ENCODE data around the gene PDZD7. TPM values are rescaled to one million over a fixed set of nuclear protein-coding genes. Genes with fewer than 3 reads are reported as not detected.
"Not testable (repeated sequence)": the region's sequence is repeated elsewhere in the genome, so short reads cannot be mapped to it uniquely, and the experiment has no call there.

PDZD7 gene
- total RNA-seq, 1 donor from 2014 or later = 0.20 TPM

GRCh38 chr10:100983868-100984671, 46.9 kb downstream of the PDZD7 start:
- no peak for DNase-seq (ENCODE audit: low read depth in 2 of 2)

GRCh38 chr10:100982916-100983830, 47.8 kb downstream of the PDZD7 start:
- DNase-seq (ENCODE audit: low read depth in 2 of 2) = no peak

DNA sequence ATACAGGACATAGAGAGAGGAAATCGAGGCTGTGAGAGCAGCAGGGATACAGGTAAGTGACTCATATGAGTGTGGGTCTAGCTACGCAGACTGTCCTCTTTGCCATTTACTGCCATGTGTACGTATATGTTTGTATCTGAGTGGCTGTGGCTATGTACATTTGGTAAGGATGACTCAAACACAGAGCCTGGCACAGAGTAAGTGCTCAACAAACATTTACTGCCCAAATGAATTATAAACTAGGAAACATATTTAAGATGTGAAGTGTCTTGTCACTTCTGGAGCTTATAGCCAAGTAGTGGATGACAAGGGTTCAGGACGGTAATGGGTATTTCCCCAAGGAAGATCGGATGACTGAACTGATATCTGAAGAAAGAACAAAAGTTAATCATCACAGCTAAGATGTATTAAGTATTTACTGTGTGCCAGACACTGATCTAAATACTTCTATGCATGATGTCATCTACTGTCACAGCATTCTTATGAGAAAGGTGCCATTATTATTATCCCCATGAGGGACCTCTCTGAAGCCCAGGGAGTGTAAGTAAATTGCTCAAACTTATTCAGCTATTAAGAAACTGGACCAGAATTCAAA, 49.7 kb downstream of the PDZD7 start:
- DNase-seq (ENCODE audit: low read depth in 2 of 2) = no peak

DNA sequence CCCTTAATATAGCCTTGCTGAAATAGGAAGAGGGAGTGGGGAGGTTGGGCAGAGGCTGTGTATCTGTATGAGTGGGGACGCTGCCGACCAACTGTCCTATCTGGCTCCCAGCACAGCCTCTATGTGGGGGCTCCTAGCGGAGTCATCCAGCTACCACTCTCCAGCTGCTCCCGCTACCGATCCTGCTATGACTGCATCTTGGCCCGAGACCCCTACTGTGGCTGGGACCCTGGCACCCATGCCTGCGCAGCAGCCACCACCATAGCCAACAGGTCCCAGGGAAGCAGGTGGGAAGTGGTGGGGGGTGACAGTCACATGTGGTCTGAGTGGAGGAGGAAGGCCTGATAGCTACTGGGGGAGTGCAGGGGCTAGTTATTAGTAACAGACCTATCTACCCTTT, 50.2 kb downstream of the PDZD7 start:
- DNase-seq (ENCODE audit: low read depth in 2 of 2) = no peak

GRCh38 chr10:100980311-100980710, 50.6 kb downstream of the PDZD7 start:
- no peak for DNase-seq (ENCODE audit: low read depth in 2 of 2)

DNA sequence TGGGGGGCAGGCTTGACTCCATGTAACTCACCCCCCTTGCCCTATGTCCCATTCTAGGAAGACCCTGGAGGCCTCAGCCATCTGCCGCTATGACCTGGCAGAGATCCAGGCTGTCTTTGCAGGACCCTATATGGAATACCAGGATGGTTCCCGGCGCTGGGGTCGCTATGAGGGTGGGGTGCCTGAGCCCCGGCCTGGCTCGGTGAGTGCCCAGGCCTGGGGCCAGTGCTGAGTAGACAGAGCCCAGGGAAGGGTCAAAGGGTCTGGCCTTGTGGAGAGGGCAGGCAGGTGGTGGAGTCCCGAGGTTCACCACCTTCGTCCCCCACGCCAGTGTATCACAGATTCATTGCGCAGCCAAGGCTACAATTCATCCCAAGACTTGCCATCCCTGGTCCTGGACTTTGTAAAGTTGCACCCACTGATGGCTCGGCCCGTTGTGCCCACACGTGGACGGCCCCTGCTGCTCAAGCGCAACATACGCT, 51.1 kb downstream of the PDZD7 start:
- no peak for DNase-seq (ENCODE audit: low read depth in 2 of 2)

DNA sequence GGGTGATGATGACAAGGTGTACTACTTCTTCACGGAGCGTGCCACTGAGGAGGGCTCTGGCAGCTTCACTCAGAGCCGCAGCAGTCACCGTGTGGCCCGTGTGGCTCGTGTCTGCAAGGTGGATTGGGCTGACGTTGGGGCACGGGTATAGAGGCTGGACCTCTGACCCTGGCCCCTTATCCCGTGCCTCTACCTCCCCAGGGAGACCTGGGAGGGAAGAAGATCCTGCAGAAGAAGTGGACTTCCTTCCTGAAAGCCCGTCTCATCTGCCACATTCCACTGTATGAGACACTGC, 52.1 kb downstream of the PDZD7 start:
- no peak for DNase-seq (ENCODE audit: low read depth in 2 of 2)

- DNase-seq (ENCODE audit: low read depth in 2 of 2) = no peak
These were observed 52.6 kb downstream of the PDZD7 start for GRCh38 chr10:100978121-100978900.

GRCh38 chr10:100977436-100977835, 53.5 kb downstream of the PDZD7 start:
- no peak for DNase-seq (ENCODE audit: low read depth in 2 of 2)

DNA sequence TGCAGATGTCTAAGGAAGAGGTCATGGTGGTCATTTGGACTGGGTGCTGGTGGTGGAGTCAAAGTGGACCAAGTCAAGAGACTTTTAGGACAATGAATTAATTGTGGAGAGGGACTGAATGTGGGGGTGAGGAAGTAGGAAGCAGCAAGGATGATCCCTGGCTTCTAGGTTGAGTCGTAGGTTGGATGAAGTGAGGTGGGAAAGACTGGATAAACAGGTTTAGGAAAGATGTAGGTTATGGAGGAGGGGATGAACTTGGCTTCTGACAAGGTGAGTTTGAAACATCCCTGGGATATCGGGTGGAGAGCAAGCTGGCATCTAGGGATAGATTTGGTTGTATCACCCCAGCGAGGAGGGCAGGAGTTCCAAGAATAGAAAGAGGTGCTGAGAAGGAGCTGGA, 54.0 kb downstream of the PDZD7 start:
- no peak for DNase-seq (ENCODE audit: low read depth in 2 of 2)

DNA sequence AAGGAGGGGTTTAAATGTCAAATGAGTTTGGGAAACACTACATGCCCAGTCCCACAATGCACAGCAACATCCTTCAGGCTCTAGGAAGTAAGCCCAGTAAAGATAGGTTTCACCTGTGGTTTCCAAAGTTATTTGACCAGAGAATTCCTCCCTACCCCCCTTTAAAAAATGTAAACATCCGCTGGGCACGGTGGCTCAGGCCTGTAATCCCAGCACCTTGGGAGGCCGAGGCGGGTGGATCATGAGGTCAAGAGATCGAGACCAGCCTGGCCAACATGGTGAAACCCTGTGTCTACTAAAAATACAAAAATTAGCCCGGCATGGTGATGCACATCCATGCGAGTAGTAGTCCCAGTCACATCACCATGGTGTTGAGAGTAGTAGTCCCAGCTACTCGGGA, 55.5 kb downstream of the PDZD7 start:
- DNase-seq (ENCODE audit: low read depth in 2 of 2) = not testable (repeated sequence)

- DNase-seq (ENCODE audit: low read depth in 2 of 2) = no peak
These were observed 57.9 kb downstream of the PDZD7 start for GRCh38 chr10:100972904-100973535.

DNA sequence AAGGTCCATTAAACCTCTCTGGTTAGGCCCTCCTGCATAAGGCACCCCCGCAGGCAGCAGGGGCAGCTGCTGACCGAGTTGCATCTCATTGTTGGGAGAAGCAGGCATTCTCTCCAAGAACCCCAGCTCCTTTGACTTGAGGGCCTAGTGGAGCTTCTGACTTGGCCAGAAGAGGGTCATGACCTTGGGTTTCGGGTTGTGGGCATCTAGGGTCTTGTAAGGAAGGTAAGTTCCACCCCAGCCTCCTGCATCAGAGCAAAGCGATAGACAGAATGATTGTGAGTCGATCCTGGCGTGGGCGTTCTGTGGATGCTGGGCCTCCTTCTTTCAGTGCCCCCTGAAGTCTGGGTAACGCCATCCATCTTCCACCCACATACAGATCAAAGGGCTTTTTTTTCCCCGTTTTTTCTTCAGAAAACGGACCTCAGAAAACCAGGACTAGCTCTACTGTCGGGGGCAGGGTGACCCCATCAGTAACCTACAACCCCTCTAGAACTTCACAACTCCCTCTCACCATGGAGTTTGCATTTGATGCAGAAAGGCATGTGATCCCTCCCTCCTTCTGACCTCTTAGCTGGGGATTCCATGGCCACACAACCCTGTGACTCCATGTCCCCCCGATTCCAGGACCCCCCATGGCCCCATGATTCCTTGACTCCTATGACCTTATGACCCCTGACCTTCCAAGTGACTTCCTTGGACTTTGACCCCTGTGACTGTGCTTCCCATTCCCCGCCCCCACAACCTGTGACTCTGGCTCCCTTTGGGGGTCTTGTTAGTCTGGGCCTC, 58.6 kb downstream of the PDZD7 start:
- no peak for DNase-seq (ENCODE audit: low read depth in 2 of 2)

DNA sequence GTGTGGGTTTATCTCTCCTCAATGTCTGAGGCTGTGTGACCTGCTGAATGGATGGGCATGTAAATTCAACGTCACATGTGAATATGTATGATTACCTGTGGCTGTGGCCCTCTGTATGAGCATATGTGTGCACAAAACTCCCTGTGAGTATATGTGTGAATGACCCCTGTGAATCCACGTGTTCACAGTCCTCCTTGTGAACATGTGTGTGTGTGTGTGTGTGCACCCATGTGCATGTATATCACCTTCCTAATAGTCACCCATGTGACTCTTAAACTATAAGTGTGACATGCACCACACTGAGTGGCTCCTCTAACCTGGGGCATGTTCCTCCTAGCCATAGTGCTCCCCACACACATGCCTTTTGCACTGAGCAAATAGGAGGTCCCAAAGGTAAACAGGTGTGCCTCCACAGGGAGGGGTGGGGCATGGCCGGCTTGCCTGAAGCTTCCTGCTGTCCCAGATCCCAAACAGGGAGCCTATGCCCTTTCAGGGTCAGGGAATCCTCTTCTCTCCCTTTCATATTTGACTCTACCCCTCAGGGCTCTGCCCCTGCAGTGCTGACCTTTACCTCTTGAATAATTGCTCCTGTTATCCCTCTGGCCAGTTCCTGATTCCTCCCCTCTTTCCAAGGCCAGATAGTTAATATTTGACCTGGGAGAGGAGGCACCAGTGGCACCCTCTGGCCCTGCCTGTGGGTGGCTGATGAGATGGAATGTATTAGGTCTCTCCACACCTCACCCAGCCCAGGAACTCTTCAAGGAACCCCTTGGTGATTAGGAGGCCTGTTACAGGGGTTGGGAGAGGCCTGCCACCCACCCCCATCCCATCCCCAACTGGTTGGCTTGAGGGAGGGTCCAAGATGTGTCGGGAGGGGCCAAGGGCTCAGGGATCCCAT, 59.8 kb downstream of the PDZD7 start:
- DNase-seq (ENCODE audit: low read depth in 2 of 2) = no peak

- DNase-seq (ENCODE audit: low read depth in 2 of 2) = no peak
These were observed 60.6 kb downstream of the PDZD7 start for GRCh38 chr10:100970076-100970913.

DNA sequence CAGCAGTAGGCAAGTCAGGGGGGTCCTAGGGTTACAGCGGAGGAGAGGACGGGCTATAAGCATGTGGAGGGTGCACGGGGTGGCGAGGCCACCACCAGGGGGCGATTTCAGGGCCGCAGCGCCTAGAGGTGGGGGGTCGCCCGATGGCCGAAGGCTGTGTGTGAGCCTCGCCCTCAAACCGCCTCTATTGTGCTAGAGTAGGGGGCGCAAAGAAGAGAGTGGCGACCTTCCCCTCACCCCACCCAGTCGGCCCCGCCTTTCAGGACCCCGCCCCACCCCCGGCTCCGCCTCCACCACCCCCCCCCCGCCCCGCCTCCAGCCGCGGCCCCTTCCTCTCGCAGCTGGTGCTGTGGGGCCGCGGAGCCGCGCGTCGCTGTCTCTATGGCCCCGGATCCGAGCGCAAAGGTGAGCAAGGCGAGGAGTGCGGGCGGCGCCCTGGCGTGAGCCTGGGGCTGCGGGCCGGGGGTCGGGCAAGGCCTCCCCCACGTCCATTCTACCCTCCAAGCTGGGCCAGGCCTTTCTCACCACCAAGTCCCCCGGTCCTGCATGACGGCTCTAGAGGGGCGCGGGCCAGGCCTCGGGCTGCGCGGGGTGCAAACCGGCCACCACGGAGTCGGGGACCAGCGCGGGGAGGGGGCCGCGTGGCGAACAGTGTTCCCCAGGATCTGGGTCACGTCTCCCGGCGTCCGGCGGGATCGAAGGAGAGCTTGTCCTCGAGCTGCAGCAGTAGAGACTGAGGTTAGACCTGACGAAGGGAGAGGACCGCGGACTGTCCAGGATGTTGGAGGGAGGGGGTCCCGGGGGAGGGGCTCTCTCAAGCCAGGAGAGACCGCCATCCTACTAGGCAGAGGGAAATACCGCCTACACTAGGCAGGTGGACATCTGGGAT, 61.5 kb downstream of the PDZD7 start, which contains the start of gene SEMA4G:
SEMA4G (plus strand) TSS at position 318 of the 889 bp plus-strand sequence. CDS start 3,409 bp downstream, outside the sequence.
- DNase-seq (ENCODE audit: low read depth in 2 of 2) = peak; percentile 29 to 56

DNA sequence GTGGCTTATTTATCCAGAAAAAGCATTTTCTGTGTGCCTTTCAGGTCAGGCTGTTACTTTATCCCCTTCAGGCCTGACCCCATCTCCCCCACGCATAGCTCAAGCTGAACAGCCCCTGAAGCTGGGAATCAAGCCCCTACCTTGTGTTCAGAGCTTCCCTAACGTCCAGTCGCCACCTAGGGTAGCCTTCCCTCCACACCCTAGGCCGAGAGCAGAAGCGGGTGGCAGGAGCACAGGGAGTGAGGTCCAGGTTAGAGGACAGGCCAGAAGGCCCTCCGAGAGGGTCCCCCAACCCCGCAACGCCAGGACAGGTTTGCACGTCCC, 62.1 kb downstream of the PDZD7 start:
- DNase-seq (ENCODE audit: low read depth in 2 of 2) = no peak
